HG03460 (cell line): Measurements from ENCODE around the gene HSF5.
A peak's percentile ranks its signal among the peaks of the same experiment; 100 is the strongest.

Source experiments
- ATAC-seq: cut with Tn5 transposase; IDR thresholded peaks from one replicate; pipeline ENCODE4 v1.9.1; 2021; ENCODE audit not compliant: unreplicated experiment

Gene HSF5, protein sequence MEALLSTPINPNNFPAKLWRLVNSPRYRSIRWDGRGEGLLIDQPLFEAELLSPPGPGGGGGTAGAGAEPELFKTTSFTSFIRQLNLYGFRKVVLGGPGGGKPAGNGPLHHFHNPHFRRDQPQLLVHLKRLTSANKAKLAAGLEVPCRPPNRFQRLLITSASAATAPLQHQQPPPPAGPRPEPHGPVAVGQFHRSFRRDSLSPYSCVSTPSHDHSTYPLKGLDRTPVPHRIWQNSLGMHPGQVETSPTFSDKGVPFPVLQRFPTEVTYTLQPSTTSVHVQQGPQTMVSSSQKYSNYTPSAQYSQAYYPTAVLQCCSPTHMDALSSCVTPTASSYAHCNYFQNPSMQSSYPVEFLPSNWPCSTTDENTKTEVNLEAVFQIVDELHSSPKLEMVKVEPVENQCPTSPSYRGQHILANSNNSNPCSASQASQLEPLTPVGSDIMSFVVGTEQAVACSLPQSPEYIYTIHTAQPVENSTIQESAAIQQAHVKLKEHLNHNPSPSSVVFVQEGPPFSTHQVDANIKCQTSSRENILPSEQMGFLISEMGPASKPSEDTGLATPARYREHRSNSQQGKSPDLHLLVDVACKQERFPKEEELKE

DNA sequence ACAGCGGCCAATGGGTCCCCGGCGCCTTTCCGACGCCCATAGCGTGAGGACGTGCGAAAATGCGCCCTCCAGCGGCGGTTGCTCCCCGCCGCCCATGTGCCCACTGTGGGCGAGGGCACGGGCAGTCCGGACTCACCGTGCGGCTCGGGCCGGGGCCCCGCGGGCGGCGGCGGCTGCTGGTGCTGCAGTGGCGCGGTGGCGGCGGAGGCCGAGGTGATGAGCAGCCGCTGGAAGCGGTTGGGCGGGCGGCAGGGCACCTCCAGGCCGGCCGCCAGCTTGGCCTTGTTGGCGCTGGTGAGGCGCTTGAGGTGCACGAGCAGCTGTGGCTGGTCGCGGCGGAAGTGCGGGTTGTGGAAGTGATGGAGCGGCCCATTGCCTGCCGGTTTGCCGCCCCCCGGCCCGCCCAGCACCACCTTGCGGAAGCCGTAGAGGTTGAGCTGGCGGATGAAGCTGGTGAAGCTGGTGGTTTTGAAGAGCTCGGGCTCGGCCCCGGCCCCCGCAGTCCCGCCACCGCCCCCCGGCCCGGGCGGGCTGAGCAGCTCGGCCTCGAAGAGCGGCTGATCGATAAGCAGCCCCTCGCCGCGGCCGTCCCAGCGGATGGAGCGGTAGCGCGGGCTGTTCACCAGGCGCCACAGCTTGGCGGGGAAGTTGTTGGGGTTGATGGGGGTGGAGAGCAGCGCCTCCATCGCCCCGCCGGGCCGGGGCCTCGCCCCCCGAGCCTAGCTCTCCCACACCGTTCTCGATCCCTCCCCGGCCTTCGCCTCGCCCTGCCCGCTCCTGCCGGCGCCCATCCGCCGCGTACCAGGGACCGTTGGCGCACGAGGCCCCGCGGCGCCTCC lies at the start of gene HSF5:
Gene HSF5 (minus strand): TSS at position 820 of the 839 bp plus-strand sequence. CDS start 134 bp downstream, at position 686.
- ATAC-seq: no peak

DNA sequence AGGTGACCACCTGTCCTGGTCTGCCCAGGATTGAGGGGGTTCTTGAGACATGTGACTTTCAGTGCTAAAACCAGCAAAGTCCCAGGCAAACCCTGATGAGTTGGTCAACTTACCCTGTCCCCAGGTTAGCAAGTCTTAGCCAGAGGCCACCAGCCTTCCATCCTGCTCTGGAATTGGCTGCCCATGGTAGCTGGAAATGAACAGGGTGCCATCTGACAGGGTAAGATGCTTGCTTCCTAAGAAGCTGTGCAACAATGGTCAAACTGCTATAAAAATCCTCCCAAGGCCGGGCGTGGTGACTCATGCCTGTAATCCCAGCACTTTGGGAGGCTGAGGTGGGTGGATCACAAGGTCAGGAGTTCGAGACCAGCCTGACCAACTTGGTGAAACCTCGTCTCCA lies 49.1 kb upstream of the HSF5 start:
- no peak for ATAC-seq

DNA sequence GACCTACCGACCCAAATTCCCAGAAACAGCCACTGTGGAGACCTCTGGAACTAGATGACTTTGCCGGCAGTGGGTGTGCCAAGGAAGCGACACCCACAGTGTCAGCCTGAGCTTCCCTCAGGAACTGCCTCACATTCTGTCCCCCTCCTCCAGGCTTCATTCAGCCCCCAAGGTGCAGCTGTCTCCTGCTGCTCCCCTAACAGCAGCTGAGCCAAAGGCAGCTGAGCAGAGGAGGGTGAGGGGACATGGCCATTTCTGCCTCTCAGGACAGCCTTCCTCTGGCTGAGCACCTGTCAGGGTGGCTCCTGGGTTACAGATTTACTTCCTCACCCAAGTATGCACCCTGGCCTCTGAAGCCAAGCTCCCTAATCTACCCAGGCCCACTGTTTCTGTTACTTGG lies 48.3 kb upstream of the HSF5 start:
- ATAC-seq: no peak

DNA sequence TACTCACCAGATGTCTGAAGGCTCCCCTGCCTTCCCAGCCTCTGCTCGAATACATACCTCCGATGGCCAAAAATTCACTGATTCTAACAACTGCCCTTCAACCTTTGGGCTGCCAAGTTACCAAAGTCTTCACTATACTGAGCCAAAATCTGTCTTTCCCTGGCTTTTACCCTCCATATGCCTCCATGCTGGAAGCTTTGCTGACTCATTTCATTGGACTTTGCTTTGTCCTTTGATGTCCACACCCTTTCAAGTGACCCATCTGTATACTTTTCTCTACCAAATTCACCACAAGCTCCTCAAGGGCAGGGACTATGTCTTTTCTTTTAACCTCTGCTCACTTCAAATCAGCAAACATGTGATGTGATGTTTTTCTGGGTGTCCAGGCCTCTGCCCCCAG lies 47.2 kb upstream of the HSF5 start:
- no peak for ATAC-seq

DNA sequence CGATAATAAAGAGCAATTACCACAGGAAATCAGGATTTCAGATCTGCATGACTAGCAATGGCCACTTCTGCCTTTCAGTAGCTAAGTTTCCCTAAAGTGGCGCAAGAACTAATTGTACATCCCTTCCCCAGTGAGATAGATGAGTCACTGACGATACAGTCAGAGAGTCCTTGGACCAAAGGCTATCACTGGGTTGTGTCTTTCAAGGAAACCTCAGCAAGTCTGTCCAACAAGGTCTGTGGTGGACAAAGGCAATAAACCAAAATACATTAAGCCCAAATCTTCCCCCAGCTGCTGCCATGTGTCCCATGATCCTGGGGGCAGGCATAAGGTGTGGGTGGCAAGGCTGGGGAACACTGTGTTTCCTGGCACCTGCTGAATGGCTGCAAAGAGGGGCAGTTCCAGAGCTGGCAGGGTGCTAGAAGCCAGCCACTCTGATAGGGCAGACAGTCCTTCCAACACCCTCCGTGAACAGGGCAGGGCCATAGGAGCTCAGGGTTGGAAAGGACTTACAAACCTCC lies 46.8 kb upstream of the HSF5 start:
- ATAC-seq: no peak

DNA sequence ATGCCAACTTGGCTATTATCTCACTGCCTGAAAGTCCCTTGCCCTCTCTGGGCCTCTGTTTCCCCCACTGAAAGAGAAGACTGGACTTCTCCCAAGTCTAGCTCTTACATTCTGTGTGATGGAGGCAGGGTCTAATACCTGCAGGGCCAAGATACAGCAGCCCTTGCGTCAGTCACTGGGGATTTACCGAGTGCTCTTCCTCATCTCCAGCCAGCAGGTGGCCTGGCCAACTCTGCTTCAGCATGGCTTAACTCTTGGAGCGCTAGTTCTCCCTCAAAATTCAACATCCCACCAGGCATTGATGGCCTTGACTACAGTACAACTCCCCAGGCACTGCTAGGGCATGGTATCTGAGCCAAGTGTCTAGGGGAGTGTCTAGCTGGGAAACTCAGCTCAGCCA lies 46.1 kb upstream of the HSF5 start:
- no peak for ATAC-seq

DNA sequence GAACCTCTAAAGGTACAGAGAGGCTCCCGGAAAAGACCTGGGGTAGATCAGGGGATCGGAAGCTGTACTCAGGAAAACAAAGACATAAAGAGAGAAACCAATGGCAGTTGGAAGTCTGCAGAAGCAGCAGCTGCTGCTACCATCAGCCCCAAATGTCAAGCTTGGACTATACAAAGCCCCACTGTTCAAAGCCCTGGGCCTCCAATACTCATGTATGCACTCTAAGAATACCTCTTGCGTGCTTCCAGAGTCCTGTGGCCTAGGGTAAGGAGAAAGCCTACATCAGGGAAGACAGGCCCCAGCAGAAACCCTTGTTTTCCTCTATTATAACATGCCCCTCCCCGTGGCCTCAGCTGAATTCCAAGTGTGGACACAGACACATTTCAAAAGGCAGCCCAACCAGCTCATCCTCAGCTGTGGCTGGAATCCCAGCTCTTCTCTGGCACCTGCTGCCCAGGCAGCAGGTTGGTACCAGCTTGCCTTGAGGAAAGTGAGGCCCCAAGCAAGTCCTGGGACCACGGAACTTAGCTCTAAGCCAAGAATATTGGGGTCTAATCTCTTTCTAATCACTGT lies 45.5 kb upstream of the HSF5 start:
- ATAC-seq: no peak

DNA sequence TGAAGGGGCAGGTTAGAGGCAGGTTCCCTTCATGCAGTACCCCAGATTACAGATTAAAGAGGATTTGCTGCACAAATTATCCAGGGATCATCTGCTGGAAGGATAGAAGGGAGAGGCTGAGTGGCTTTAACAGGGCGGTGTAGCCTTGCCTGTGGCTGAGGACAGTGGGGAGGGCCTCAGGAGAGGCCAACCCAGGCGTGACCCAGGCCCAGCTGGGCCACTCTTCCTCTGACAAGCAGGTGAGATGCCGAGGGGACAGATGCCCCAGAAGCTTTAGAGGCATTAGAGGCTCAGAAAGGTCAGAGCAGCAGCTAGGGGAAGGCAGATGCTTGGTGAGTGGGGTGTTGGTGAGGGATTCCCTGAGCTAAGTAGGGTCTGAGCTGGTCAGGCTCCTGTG lies 44.3 kb upstream of the HSF5 start:
- no peak for ATAC-seq

DNA sequence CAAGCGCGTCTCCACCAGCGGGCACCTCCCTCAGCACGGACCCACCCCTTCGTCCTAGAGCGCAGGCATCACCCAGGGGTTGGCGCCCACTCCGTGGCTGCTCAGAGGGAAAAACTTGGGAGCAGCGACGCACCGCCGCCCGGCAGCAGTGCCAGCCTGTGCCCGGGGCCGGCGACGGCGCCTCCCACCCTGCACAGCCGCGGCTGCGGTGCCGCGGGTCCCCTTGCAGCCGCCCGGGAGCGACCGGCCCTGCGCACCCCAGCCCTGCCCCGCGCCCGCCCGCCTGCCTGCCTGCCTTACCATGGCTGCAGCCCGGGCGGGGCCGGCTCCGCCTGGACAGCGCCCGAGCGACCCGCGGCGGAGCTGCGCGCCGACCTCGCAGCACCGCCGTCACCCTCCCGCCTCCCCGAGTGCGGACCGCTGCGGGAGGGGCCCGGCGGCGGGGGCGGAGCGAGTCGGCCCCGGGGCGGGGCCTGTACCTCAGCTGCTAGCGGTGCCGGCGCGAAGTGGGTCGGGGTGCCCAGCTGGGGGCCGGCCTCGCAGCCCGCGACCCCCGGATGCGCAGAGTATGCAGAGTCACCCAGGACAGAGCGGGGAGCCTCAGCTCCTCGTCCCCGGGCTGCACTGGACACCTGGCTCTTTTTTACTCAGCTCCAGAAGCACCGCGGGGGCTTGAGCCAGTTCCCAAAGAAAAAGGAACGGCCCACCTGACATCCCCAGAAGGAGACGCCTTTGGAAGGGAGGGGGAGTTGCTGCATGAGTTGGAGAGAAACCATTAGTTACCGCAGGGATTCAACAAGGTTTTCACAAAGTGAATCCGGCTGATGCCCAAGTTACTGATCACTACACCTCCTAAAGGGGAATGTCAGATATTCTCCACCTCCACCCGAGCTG lies 43.7 kb upstream of the HSF5 start:
- ATAC-seq: peak; percentile 59

DNA sequence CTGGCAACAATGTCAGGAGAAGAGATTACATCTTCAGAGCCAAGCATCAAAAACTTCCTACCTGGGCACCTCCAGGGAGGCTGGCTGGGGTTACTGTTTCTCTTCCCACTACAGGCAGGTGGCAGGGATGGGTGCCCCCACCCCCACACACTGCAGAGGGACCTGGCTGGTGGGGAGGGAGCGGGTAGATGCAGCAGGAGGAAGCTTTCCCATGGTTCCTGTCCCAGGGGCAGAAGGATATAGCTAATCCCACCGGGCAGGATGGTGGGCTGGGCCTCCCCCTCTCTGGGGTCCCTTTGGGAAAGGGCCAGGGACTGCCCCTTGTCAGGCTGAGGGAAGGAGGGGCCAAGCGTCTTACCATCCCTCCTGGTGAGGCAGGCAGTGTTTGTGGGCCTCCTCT lies 42.9 kb upstream of the HSF5 start:
- ATAC-seq: no peak

DNA sequence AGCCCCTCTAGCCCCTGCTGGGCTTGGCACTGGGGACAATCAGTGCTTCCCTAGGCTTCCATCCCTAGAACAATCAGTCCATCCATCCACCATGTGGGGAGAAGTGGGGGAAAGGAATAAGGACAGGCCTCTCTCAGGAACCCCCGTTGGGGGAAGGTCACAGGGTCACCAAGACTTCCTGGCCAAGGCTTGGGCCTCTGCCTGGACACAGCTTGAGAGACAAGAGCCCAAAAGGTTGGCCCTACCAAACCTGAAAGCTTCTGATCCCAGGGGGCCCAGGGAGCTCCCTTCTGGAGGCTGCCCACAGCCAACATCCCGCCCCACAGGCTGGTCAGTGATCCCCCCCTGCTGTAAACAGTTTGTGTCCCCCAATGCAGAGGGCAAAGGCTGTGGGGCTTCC lies 42.4 kb upstream of the HSF5 start:
- no peak for ATAC-seq

DNA sequence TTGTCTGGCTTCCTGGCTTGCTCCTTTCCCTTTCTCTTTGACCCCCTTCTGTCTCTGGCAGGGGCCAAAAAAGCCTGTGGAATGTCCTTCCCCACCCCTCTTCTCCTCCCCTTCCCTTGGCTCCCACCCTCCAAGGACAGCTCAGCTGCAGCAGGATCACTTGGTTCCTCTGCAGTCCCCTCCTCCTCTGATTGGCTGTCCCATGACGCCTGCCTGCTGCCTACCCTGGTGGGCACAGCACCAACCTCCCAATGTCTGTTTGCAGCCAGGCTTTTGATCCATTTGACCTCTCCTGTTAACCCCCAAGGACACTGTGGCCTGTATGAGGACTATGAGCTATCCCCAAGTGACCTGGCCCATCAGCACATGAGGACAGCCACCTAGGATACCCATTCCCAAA lies 41.1 kb upstream of the HSF5 start:
- ATAC-seq: no peak

DNA sequence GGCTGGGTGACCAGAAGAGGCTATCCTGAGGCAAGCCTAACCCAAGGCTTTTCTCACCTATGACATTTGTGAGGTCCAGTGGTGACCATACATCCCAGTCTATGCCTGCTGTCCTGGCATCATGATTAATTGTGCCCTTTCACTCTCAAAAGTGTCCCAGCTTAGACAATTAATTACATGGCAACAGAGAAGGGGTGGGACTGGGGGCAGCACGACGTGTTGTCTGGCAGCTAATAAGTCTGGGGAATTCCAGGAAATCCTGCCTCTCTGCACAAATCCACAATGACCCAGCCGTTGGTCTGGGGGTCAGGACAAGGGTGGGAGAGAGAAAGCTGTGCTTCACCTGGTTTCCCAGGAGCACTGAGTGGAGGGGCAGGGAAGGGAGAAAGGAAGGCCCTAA lies 40.2 kb upstream of the HSF5 start:
- ATAC-seq: no peak

DNA sequence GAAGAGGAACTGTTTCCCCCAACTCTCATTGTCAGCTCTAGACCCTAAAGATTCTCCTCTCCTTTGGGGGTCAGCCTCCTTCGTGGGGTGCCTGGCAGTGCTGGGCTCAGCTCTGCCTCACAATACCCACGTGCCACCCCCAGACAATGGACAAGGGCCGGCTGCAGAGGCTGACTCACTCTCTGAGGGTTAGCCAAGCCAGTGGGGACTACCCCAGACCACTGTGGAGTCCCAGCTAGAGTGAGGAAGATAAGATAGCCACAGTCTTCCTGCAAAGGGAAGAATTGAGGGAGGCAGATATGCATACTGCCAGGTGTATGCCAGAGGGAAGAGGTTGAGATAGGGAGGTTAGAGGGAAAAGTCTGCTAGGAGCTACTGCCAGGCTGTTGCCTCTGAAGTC lies 39.7 kb upstream of the HSF5 start:
- no peak for ATAC-seq

DNA sequence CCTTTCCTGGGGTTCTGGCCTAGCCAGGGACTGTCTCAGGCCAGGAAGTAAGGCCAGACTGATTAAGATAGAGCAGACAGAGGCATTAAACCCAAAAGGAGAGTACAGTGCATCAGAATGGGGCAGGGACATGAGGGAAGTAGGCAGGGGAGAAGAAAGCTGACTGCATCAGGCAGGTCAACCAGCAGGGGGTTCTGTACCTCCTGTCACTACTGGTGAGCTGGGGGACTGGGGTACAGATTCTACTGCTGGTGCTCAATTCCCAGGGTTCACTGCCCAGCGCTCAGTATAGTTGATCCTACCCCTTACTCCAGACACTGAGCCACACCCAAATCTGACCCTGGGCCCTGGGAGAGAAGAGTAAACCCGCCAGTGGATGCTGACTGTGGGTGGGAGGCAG lies 39.1 kb upstream of the HSF5 start:
- no peak for ATAC-seq

DNA sequence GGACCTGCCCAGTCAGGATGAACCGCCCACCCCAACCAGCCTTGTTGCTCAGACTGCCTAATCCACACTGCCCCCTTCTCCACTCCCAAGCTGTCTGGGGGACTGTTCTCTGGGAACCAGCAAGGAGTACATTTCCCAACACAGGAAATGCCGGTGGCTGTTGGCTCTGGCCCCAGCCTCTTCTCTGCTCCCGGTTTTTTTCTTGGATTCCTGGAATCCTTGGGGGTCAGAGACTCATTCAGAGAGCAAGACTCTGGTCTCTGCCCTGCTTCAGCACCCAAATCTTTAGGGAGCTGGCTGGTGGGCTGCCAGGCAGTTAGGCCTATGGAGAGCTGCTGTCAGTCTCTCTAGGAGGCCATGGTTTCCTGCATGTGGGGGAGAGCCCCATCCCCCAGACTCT lies 37.0 kb upstream of the HSF5 start:
- no peak for ATAC-seq

DNA sequence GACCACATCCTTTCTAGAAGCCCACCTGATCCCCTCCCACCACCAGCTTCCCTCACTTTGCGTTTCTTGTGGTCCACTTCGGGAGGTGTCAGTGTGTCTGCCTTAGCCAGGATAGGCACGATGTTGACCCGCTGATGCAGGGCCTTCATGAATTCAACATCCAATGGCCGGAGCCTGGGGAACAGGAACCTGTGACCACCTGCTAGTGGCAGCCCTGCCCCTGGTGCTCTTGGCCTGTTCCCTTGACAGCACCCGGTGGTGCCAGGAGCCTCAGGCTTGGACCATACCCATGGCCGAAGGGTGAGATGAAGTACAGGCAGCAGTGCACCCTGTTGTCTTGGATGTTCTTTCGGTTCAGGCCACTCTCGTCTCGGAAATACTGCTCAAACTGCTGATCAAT lies 33.5 kb upstream of the HSF5 start:
- no peak for ATAC-seq

DNA sequence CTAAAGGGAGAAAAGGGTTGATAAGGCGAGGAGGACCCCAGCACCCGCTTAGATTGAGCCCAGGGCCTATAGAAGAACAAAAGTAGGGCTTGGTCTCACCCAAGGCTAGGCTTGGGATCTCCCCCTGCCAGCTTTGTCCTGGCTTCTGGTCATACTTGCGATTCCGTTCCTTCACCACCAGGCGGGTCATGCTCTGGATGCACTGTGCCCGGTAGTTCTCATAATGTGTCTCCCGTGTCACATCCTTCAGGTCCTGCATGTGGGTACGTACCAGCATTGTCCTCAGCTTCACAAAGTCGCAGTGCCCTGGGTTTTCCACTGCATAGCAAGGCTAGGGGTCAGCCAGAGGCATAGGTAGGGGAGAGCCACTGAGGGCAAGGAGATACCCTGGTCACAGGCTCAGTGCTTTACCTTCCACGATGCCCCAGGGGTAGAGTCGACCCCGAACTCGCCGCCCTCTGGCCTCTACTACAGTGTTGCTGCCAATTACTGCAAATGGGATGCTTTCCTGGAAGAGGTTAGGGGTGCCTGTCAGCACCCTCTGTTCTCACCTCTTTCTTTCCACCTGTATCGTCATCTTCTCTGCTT lies 32.7 kb upstream of the HSF5 start:
- no peak for ATAC-seq

DNA sequence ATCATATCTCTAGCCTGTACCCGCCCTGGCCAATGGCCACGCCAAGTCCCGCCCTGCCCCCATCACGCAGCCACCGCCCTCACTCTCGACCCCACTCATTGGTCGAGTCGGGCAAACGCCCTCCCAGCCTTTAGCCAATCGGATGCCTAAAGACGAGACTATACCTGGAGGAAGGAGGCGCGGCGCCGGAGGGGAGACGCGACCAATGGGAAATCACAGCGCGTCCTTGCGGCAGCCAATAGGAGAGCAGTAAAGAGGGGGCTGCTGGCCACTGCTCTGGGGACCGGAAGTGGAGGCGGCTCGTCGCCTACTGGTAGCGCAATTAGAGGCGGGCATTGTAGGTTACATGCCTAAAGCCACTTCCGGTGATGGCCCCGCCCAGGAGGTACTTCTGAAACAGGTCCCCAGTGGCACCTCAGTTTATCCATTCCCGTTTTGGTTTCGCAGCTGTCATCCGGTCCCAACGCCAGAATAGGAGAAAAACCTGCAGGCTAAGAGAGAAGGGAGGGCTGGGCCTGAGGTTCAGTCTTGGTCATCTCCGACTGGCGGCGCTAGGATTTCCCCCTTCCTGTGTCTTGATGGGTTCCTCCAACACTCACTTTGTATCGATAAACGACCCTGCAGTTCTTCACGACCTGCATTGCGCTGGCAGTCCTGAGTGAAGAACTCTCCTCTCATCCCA lies 29.9 kb upstream of the HSF5 start:
- peak; percentile 76 for ATAC-seq
